Mucosa of descending colon (tissue), 3 donors: Measurements from ENCODE around the gene SPTBN5. TPM values are rescaled to one million over a fixed set of nuclear protein-coding genes. Genes with fewer than 3 reads are reported as not detected.

ENCODE experiments used
- ATAC-seq: fragments of 200-7000 bp; cut with Tn5 transposase; one replicate; pipeline ENCODE4 v1.9.1; 2020; ENCODE audit warnings: mild to moderate bottlenecking, moderate library complexity
- DNase-seq, 3 donors: peaks; one replicate each; pipeline ENCODE4 v3.0.0-alpha.2; 2020
- H3K36me3 ChIP-seq: fragments of 200-600 bp; one replicate; pipeline ENCODE4 v1.8.0; 2021; ENCODE audit warnings: low read depth, mild to moderate bottlenecking
- H3K4me1 ChIP-seq: fragments of 200-600 bp; one replicate; pipeline ENCODE4 v1.8.0; 2021; ENCODE audit warnings: low read depth, mild to moderate bottlenecking
- H3K4me3 ChIP-seq: fragments of 200-600 bp; one replicate; pipeline ENCODE4 v1.8.0; 2021; ENCODE audit warnings: mild to moderate bottlenecking
- H3K9me3 ChIP-seq: fragments of 200-600 bp; one replicate; pipeline ENCODE4 v1.8.0; 2021; ENCODE audit warnings: mild to moderate bottlenecking
- CTCF ChIP-seq: fragments of 200-600 bp; IDR thresholded peaks from one replicate; pipeline ENCODE4 v1.8.0; 2022; ENCODE audit warnings: antibody characterized with exemption, mild to moderate bottlenecking
- intact Hi-C, 2 donors: fragments of 100-400 bp; cut with DNase I in 1 of 2; cut with micrococcal nuclease in 1 of 2; formaldehyde crosslinking; loops; one replicate each; pipeline versions ENCODE4 v1.11.0 to v1.11.1; 2022; cut with DNase I, micrococcal nuclease
- total RNA-seq, 3 donors: library from RNA; stranded (reverse); fragmentation: NEBNext Ultra II Directional in 2 of 3; extraction: Animal tissue kit (Norgen Biotek cat#: 25700) in 2 of 3; gene quantifications; one replicate each; pipeline versions ENCODE4 v1.2.1 to v1.2.4, GENCODE V29; 2021 to 2023
- donor health status: DM: no; HTN: no; CAD: no; lungs with moderate emphysema.
- donor health status: DM: no; HTN: no; CAD: no.
- donor health status: DM: no; HTN: yes; CAD: no.

The SPTBN5 gene
- total RNA-seq, 3 donors from 2014 or later = 0.36 to 2.2 (median 0.87) TPM

GRCh38 chr15:41891226-41891625 is 2.6 kb downstream of the SPTBN5 start:
- H3K4me1 ChIP-seq = peaks cover 9% of the 10 kb centered on the region
- no peak for DNase-seq
- intact Hi-C loops = no loop called here

GRCh38 chr15:41890050-41890690 is 3.7 kb downstream of the SPTBN5 start:
- no peaks in the 10 kb centered on the region for H3K9me3 ChIP-seq
- no peak overlapping the region for H3K4me3 ChIP-seq
- no peaks in the 10 kb centered on the region for H3K36me3 ChIP-seq
- TF ChIP-seq CTCF = no peak
- no peak for DNase-seq
- H3K4me1 ChIP-seq = peaks cover 9% of the 10 kb centered on the region
- intact Hi-C loops = no loop called here
- ATAC-seq = no peak

More at GRCh38 chr15:41891226-41891625, 2.6 kb downstream of the SPTBN5 start:
- no peak overlapping the region for H3K4me3 ChIP-seq
- no peaks in the 10 kb centered on the region for H3K36me3 ChIP-seq
- no peak for TF ChIP-seq CTCF
- no peak for ATAC-seq
- H3K9me3 ChIP-seq = no peaks in the 10 kb centered on the region

GRCh38 chr15:41888662-41889253 is 5.1 kb downstream of the SPTBN5 start:
- no peak for TF ChIP-seq CTCF
- Histone ChIP-seq H3K4me1 (peaks cover under 1% of the 10 kb centered on the region), H3K9me3 (no peaks in the 10 kb centered on the region), H3K36me3 (no peaks in the 10 kb centered on the region), H3K4me3 (no peak overlapping the region)
- no peak for DNase-seq
- ATAC-seq = no peak
- intact Hi-C loops = no loop called here

GRCh38 chr15:41887893-41888292 is 6.0 kb downstream of the SPTBN5 start:
- Histone ChIP-seq H3K4me3 (no peak overlapping the region), H3K4me1 (no peaks in the 10 kb centered on the region), H3K9me3 (no peaks in the 10 kb centered on the region), H3K36me3 (no peaks in the 10 kb centered on the region)
- no peak for TF ChIP-seq CTCF
- intact Hi-C loops = no loop called here
- ATAC-seq (no peak), DNase-seq (no peak)

GRCh38 chr15:41887161-41887560 is 6.7 kb downstream of the SPTBN5 start:
- no peaks in the 10 kb centered on the region for H3K9me3 ChIP-seq
- peaks cover 5% of the 10 kb centered on the region for H3K4me1 ChIP-seq
- DNase-seq = no peak
- intact Hi-C loops = no loop called here
- no peak for TF ChIP-seq CTCF
- H3K4me3 ChIP-seq = no peak overlapping the region
- H3K36me3 ChIP-seq = no peaks in the 10 kb centered on the region
- ATAC-seq = no peak
